ENCODE measurements around the gene KRT36.

The KRT36 gene

GRCh38 chr17:41534899-41535546 is 45.3 kb upstream of the KRT36 start:
- DNase-seq (ENCODE audit: insufficient read length, low spot score) (no peak), FAIRE-seq (no peak)
- no peak for TF ChIP-seq CTCF (IDR thresholded peaks at IDR 0.05; ENCODE audit: insufficient read depth, missing control alignments)

GRCh38 chr17:41533613-41534012 is 43.9 kb upstream of the KRT36 start:
- FAIRE-seq (no peak), DNase-seq (ENCODE audit: insufficient read length, low spot score) (no peak)
- TF ChIP-seq CTCF (IDR thresholded peaks at IDR 0.05; ENCODE audit: insufficient read depth, missing control alignments) = no peak

GRCh38 chr17:41532947-41533570 is 43.3 kb upstream of the KRT36 start:
- no peak for TF ChIP-seq CTCF (IDR thresholded peaks at IDR 0.05; ENCODE audit: insufficient read depth, missing control alignments)
- DNase-seq (ENCODE audit: insufficient read length, low spot score) (no peak), FAIRE-seq (no peak)

GRCh38 chr17:41531993-41532392 is 42.3 kb upstream of the KRT36 start:
- DNase-seq (ENCODE audit: insufficient read length, low spot score) = no peak
- no peak for TF ChIP-seq CTCF (IDR thresholded peaks at IDR 0.05; ENCODE audit: insufficient read depth, missing control alignments)
- FAIRE-seq = no peak

- DNase-seq (ENCODE audit: insufficient read length, low spot score) (no peak), FAIRE-seq (no peak)
- TF ChIP-seq CTCF (IDR thresholded peaks at IDR 0.05; ENCODE audit: insufficient read depth, missing control alignments) = no peak
These were observed 40.6 kb upstream of the KRT36 start for GRCh38 chr17:41530062-41531048.

- FAIRE-seq = no peak
- no peak for TF ChIP-seq CTCF (IDR thresholded peaks at IDR 0.05; ENCODE audit: insufficient read depth, missing control alignments)
- DNase-seq (ENCODE audit: insufficient read length, low spot score) = no peak
These were observed 39.8 kb upstream of the KRT36 start for GRCh38 chr17:41529491-41529915.

Measured in D721Med (cell line).